Measurements from ENCODE around the gene PLCD3. TPM values are rescaled to one million over a fixed set of nuclear protein-coding genes. Genes with fewer than 3 reads are reported as not detected.
A peak's percentile ranks its signal among the peaks of the same experiment; 100 is the strongest.

PLCD3 gene
- total and polyA plus RNA-seq, 9 of the 15 experiments (the other 6 are each of a cell fraction or from before 2014, with no cell fraction given): 0.20 to 22.6 (median 7.5) TPM

DNA sequence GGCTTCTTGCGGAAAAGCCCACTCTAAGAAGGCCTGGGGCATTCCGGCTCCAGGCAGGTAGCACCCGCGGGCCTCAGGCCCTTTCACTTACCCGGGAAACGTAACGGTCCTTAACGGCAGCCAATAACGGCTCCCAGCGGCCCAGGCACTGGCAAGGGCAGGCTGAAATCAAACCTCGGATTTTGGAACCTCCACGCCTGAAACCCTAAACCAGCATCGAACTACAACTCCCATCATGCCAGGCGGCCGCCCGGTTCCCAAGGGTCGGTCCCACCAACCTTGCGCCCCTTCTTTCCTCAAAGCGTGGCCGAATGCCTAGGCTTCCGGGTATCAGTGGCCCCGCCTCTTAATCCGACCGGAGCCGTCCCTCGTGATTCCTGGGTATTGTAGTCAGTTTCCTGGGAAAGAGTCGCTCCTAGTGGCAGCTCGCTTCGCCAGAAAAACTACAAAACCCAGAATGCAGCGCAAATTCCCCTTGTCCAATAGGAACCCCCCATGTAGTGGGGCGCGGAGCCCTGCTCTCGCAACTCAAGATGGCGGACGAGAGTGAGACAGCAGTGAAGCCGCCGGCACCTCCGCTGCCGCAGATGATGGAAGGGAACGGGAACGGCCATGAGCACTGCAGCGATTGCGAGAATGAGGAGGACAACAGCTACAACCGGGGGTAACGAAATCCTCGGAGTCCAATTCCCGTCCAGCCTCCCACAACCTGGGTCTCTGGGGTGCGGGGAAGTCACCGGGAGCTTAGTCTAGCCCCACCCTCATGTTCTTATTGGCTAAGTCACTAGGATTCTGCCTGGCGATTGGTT is 71.3 kb downstream of the PLCD3 start, which contains the start of gene NMT1 (continued):
- TF ChIP-seq, protein P1, sequence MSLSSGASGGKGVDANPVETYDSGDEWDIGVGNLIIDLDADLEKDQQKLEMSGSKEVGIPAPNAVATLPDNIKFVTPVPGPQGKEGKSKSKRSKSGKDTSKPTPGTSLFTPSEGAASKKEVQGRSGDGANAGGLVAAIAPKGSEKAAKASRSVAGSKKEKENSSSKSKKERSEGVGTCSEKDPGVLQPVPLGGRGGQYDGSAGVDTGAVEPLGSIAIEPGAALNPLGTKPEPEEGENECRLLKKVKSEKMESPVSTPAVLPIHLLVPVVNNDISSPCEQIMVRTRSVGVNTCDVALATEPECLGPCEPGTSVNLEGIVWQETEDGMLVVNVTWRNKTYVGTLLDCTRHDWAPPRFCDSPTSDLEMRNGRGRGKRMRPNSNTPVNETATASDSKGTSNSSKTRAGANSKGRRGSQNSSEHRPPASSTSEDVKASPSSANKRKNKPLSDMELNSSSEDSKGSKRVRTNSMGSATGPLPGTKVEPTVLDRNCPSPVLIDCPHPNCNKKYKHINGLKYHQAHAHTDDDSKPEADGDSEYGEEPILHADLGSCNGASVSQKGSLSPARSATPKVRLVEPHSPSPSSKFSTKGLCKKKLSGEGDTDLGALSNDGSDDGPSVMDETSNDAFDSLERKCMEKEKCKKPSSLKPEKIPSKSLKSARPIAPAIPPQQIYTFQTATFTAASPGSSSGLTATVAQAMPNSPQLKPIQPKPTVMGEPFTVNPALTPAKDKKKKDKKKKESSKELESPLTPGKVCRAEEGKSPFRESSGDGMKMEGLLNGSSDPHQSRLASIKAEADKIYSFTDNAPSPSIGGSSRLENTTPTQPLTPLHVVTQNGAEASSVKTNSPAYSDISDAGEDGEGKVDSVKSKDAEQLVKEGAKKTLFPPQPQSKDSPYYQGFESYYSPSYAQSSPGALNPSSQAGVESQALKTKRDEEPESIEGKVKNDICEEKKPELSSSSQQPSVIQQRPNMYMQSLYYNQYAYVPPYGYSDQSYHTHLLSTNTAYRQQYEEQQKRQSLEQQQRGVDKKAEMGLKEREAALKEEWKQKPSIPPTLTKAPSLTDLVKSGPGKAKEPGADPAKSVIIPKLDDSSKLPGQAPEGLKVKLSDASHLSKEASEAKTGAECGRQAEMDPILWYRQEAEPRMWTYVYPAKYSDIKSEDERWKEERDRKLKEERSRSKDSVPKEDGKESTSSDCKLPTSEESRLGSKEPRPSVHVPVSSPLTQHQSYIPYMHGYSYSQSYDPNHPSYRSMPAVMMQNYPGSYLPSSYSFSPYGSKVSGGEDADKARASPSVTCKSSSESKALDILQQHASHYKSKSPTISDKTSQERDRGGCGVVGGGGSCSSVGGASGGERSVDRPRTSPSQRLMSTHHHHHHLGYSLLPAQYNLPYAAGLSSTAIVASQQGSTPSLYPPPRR (CRISPR knock-in tag; IDR thresholded peaks at IDR 0.05; ENCODE audit: borderline replicate concordance): peak; percentile 72; the same call in 1 of the 2 replicates
- TF ChIP-seq HDAC1 (IDR thresholded peaks at IDR 0.05): peak in 1 of 2 experiments; percentile 54; a peak in 2 of 4 replicates
- peak in 1 of 2 experiments; percentile 8 for TF ChIP-seq E2F6 (IDR thresholded peaks at IDR 0.05; ENCODE audit: borderline replicate concordance in 1 of 2, extremely low read depth in 1 of 2, insufficient read depth in 1 of 2, insufficient read length in 1 of 2, low read depth in 1 of 2, low read length in 1 of 2, poor library complexity in 1 of 2, severe bottlenecking in 1 of 2)
- peak; percentile 43; the same call in 1 of the 2 replicates for TF ChIP-seq ZBTB17 (CRISPR knock-in tag; IDR thresholded peaks at IDR 0.05)
- TF ChIP-seq ZNF324 (CRISPR knock-in tag; IDR thresholded peaks at IDR 0.05): peak; percentile 26; the same call in 1 of the 2 replicates
- no peak for TF ChIP-seq NFXL1 (CRISPR knock-in tag; IDR thresholded peaks at IDR 0.05)
- no peak for TF ChIP-seq CSDE1 (IDR thresholded peaks at IDR 0.05)
- TF ChIP-seq SREBF2 (CRISPR knock-in tag; IDR thresholded peaks at IDR 0.05): no peak
- no peak for TF ChIP-seq HDGF (IDR thresholded peaks at IDR 0.05)
- peak; percentile 89 for TF ChIP-seq PHF8 (IDR thresholded peaks at IDR 0.05; ENCODE audit: borderline replicate concordance, low read length)
- no peak for TF ChIP-seq ZC3H11A (IDR thresholded peaks at IDR 0.05; ENCODE audit: low read depth, low read length)
- TF ChIP-seq ZNF133 (CRISPR knock-in tag; IDR thresholded peaks at IDR 0.05): no peak
- peak; percentile 92 to 93 for TF ChIP-seq SIX5 (IDR thresholded peaks at IDR 0.05; ENCODE audit: borderline replicate concordance in 1 of 2, insufficient read depth in 1 of 2, low read depth in 1 of 2, low read length in 2 of 2)
- no peak for TF ChIP-seq NFIC (IDR thresholded peaks at IDR 0.05)
- TF ChIP-seq, protein P2, sequence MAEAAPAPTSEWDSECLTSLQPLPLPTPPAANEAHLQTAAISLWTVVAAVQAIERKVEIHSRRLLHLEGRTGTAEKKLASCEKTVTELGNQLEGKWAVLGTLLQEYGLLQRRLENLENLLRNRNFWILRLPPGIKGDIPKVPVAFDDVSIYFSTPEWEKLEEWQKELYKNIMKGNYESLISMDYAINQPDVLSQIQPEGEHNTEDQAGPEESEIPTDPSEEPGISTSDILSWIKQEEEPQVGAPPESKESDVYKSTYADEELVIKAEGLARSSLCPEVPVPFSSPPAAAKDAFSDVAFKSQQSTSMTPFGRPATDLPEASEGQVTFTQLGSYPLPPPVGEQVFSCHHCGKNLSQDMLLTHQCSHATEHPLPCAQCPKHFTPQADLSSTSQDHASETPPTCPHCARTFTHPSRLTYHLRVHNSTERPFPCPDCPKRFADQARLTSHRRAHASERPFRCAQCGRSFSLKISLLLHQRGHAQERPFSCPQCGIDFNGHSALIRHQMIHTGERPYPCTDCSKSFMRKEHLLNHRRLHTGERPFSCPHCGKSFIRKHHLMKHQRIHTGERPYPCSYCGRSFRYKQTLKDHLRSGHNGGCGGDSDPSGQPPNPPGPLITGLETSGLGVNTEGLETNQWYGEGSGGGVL (CRISPR knock-in tag; IDR thresholded peaks at IDR 0.05): no peak
- TF ChIP-seq TAF15 (IDR thresholded peaks at IDR 0.05; ENCODE audit: low read depth, low read length): no peak
- no peak for TF ChIP-seq CC2D1A (IDR thresholded peaks at IDR 0.05)
- peak in 1 of 2 experiments; percentile 24; a peak in 2 of 4 replicates for TF ChIP-seq RCOR1 (IDR thresholded peaks at IDR 0.05; ENCODE audit: borderline replicate concordance in 1 of 2, low read depth in 2 of 2, low read length in 2 of 2)
- TF ChIP-seq RUNX1 (IDR thresholded peaks at IDR 0.05; ENCODE audit: low read depth): no peak
- 0 out of 2 replicates have a peak, but pooled peaks have one; percentile 36 for TF ChIP-seq ZNF23 (CRISPR knock-in tag; IDR thresholded peaks at IDR 0.05)

Measured in K562 (cell line).